ENCODE results near the gene CEACAM19.
A peak's percentile ranks its signal among the peaks of the same experiment; 100 is the strongest.

The CEACAM19 gene

DNA sequence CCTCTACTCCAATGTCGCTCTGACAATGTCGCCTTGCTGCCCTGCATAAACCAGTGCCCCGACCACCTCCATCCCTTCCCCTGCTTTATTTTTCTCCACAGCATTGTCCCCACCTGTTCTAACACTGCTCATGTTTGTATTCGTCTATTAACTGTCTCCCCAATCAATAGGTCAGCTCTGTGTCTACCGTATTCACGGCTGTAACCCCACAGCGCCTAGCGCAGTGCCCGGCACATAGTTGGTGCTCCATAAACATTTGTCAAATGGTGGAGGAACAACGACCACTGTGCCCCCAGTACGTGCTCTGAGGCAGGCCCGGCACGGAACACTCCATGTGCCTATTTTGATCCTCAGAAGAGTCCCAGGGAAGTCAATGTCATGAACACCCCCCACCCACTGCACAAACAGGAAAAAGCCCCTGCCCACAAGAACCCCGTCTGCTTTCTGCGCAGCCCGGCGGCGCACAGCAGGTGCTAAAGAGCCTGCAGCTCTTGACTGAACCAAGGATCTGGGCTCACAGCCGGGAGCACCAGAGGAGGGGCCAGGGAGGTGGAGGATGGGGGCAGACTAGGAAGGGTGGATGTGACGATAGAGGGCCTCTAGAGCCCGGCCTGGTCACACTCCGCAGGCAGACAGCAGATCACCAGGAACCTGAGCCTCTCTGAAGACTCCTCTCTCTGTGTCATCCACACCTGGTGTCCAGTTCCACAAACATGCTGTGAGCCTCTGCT lies 25.8 kb downstream of the CEACAM19 start:
- TF ChIP-seq, protein P1, sequence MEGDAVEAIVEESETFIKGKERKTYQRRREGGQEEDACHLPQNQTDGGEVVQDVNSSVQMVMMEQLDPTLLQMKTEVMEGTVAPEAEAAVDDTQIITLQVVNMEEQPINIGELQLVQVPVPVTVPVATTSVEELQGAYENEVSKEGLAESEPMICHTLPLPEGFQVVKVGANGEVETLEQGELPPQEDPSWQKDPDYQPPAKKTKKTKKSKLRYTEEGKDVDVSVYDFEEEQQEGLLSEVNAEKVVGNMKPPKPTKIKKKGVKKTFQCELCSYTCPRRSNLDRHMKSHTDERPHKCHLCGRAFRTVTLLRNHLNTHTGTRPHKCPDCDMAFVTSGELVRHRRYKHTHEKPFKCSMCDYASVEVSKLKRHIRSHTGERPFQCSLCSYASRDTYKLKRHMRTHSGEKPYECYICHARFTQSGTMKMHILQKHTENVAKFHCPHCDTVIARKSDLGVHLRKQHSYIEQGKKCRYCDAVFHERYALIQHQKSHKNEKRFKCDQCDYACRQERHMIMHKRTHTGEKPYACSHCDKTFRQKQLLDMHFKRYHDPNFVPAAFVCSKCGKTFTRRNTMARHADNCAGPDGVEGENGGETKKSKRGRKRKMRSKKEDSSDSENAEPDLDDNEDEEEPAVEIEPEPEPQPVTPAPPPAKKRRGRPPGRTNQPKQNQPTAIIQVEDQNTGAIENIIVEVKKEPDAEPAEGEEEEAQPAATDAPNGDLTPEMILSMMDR (IDR thresholded peaks at IDR 0.05): no peak
- no peak overlapping the region for H3K9ac ChIP-seq
- H3K4me1 ChIP-seq: peaks cover 25% of the 10 kb centered on the region
- no peaks in the 10 kb centered on the region for H3K36me3 ChIP-seq (ENCODE audit: control insufficient read depth, insufficient read depth, low read length)
- H3K27ac ChIP-seq: peak overlapping the region; percentile 92
- no peaks in the 10 kb centered on the region for H3K9me3 ChIP-seq (ENCODE audit: control insufficient read depth, low read length)
- H3K27me3 ChIP-seq (ENCODE audit: control insufficient read depth, insufficient read depth, low read length): no peaks in the 10 kb centered on the region
- no peaks in the 10 kb centered on the region for H3K79me2 ChIP-seq
- peak overlapping the region; percentile 40 for H2AFZ ChIP-seq
- no peak overlapping the region for H3K4me3 ChIP-seq (ENCODE audit: low read depth, low read length)
- no peak overlapping the region for H3K4me2 ChIP-seq (ENCODE audit: low read length)

DNA sequence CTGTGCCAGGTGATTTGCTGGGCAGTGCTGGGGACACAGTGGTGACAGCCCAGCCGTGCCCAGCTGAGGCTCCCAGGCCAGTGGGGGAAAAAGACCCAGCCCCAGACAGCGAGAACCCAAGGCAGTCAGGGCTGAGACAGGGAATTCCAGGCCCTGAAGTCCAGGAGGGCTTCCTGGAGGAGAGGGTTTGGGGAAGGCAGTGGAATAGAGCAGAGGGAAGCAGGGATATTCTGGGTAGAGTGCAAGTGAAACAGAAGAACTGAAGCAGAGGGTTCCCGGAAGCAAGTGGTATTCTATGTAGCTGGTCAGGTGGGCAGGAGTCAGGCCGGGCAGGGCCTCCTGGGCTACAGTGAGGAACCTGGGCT lies 26.4 kb downstream of the CEACAM19 start:
- Histone ChIP-seq H3K9me3 (ENCODE audit: control insufficient read depth, low read length) (no peaks in the 10 kb centered on the region), H3K4me1 (peaks cover 22% of the 10 kb centered on the region), H3K9ac (no peak overlapping the region), H3K79me2 (no peaks in the 10 kb centered on the region), H3K4me2 (ENCODE audit: low read length) (no peak overlapping the region), H3K36me3 (ENCODE audit: control insufficient read depth, insufficient read depth, low read length) (no peaks in the 10 kb centered on the region), H3K27ac (peak overlapping the region; percentile 92), H2AFZ (peak overlapping the region; percentile 40), H3K27me3 (ENCODE audit: control insufficient read depth, insufficient read depth, low read length) (no peaks in the 10 kb centered on the region), H3K4me3 (ENCODE audit: low read depth, low read length) (no peak overlapping the region)
- TF ChIP-seq, protein P1 (IDR thresholded peaks at IDR 0.05): no peak

DNA sequence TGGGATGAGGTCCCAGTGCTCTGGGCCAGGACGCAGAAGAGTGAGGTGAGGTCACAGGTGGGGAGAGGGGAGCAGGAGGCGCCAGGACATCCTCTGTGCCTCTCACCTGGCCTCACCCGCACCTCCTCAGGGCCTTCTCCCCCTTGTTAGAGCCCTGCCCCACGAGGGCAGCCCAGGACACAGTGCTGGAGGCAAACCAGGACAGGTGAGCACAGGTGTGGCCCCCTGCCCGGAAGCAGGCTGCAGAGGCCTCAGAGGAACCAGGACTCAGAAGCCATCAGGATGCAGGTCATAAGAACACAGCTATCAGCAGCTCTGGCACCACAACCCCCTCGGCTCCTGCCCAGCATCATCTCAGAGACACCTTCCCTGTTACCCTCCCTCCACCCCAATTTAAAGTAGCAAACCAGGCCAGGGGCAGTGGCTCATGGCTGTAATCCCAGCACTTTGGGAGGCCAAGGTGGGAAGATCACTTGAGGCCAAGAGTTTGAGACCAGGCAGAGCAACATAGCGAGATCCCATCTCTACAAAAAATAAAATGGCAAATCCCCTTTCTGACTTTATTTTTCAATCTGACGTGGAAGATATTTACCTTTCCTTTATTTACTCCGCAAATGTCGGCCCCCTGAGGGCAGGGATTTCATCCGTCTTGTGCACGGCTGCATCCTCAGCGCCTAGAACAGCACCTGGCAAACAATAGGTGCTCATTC lies 27.4 kb downstream of the CEACAM19 start, which contains the start of gene CEACAM16:
Gene CEACAM16 (plus strand): TSS at position 660 of the 710 bp plus-strand sequence. CDS start 2,306 bp downstream, outside the sequence.
- Histone ChIP-seq H3K79me2 (no peaks in the 10 kb centered on the region), H3K9ac (no peak within 1 kb of the TSS), H3K4me3 (ENCODE audit: low read depth, low read length) (no peak within 1 kb of the TSS), H3K27ac (peak within 1 kb of the TSS; percentile 92), H3K36me3 (ENCODE audit: control insufficient read depth, insufficient read depth, low read length) (no peaks in the 10 kb centered on the region), H2AFZ (peak within 1 kb of the TSS; percentile 40), H3K4me2 (ENCODE audit: low read length) (no peak within 1 kb of the TSS), H3K27me3 (ENCODE audit: control insufficient read depth, insufficient read depth, low read length) (no peaks in the 10 kb centered on the region), H3K9me3 (ENCODE audit: control insufficient read depth, low read length) (no peaks in the 10 kb centered on the region), H3K4me1 (peaks cover 20% of the 10 kb centered on the region)
- TF ChIP-seq, protein P1 (IDR thresholded peaks at IDR 0.05): no peak

DNA sequence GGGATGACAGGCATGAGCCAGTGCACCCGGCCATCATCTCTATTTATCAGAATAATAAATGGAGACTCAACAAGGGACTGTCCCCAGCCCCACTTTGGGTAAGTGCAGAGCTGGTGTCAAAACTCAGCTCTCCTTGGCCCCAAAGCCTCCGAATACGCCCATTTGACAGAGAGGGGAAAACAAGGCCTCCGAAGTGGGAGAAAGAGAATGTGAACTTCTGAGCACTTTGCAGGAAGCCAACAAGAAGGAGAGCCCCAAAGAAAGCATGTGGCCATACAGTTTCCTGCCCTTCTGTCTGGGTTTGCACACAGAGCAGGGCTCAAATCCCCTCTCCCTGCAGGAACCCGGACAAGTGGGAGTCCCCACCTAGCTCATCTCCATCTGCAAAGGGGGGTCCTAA lies 29.3 kb downstream of the CEACAM19 start:
- Histone ChIP-seq H3K4me2 (ENCODE audit: low read length) (no peak overlapping the region), H3K4me3 (ENCODE audit: low read depth, low read length) (no peak overlapping the region)
- TF ChIP-seq, protein P1 (IDR thresholded peaks at IDR 0.05): no peak

More for the DNA sequence above, 29.3 kb downstream of the CEACAM19 start:
- H3K79me2 ChIP-seq: no peaks in the 10 kb centered on the region
- no peak overlapping the region for H3K9ac ChIP-seq
- no peak overlapping the region for H3K27ac ChIP-seq
- peaks cover 23% of the 10 kb centered on the region for H3K4me1 ChIP-seq
- H3K36me3 ChIP-seq (ENCODE audit: control insufficient read depth, insufficient read depth, low read length): no peaks in the 10 kb centered on the region
- H2AFZ ChIP-seq: no peak overlapping the region
- H3K27me3 ChIP-seq (ENCODE audit: control insufficient read depth, insufficient read depth, low read length): no peaks in the 10 kb centered on the region
- no peaks in the 10 kb centered on the region for H3K9me3 ChIP-seq (ENCODE audit: control insufficient read depth, low read length)

All from parathyroid adenoma (tissue), 2 donors.